ENCODE measurements around the gene KYAT1.

- TF ChIP-seq POLR2A (IDR thresholded peaks at IDR 0.05) (no peak), CTCF (IDR thresholded peaks at IDR 0.05) (no peak), EP300 (IDR thresholded peaks at IDR 0.05) (no peak)
These were observed 16.6 kb upstream of the KYAT1 start for GRCh38 chr9:128898382-128898781.

Data from tibial nerve (tissue), 4 donors.